Right atrium auricular region (tissue), 2 donors: Measurements from ENCODE around the gene CGREF1. TPM values are rescaled to one million over a fixed set of nuclear protein-coding genes. Genes with fewer than 3 reads are reported as not detected.

ENCODE experiments used
- DNase-seq: peaks from one replicate; pipeline ENCODE4 v3.0.0-alpha.2; 2019; ENCODE audit warnings: low spot score
- H3K27ac ChIP-seq, 2 donors: fragments of 200-600 bp; sonication (generic); 1 replicate in 1 of 2; 2 replicates in 1 of 2; pipeline ENCODE4 v1.5.1; 2016 to 2019
- H3K27me3 ChIP-seq, 2 donors: fragments of 200-600 bp; sonication (generic); one replicate each; pipeline versions ENCODE4 v1.5.1 to v1.6.0; 2017 to 2019
- H3K36me3 ChIP-seq: fragments of 200-600 bp; sonication (generic); one replicate; pipeline ENCODE4 v1.5.1; 2016
- H3K4me1 ChIP-seq, 2 donors: fragments of 200-600 bp; sonication (generic); one replicate each; pipeline versions ENCODE4 v1.5.1 to v1.6.0; 2017 to 2019
- H3K4me3 ChIP-seq, 2 donors: fragments of 200-600 bp; sonication (generic); 1 replicate in 1 of 2; 2 replicates in 1 of 2; pipeline ENCODE4 v1.5.1; 2017 to 2019; ENCODE audit warnings: mild to moderate bottlenecking in 1 of 2, moderate library complexity in 1 of 2
- H3K9me3 ChIP-seq, 2 donors: fragments of 200-600 bp; sonication (generic); one replicate each; pipeline ENCODE4 v1.5.1; 2019
- total RNA-seq, 2 donors: library from RNA; depleted of rRNA; stranded (reverse); fragments of >200 nt; gene quantifications; one replicate each; pipeline ENCODE4 v1.1.0, GENCODE V29; 2016
- TF ChIP-seq, protein P1 (sequence below), 2 donors: fragments of 200-600 bp; sonication (generic); IDR thresholded peaks; one replicate each; pipeline ENCODE4 v1.5.1; 2019; ENCODE audit warnings: antibody characterized with exemption in 2 of 2

Gene CGREF1
- total RNA-seq, 2 donors from 2014 or later = 4.3 to 4.5 TPM

DNA sequence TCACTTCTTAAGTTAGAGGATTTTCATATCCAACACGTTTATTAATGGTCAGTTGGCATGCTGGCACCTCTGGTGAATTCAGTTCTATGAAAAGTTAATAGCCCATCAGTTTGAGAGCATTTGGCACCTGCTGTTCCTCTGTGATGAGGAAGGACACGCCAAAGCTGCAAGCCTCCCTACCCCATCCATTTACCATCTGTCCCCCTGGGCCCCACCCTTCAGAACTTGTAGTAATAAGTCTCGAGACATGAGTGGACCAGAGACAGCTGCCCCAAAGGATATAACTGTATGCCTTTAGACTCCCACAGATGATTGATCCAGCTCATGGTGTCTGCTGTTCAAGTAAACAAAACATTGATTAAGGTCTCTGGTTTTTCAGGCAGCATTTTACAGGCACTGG lies 53.8 kb downstream of the CGREF1 start:
- Histone ChIP-seq H3K27me3 (no peaks in the 10 kb centered on the region), H3K4me3 (no peak overlapping the region), H3K4me1 (peaks cover 0 to 32% of the 10 kb centered on the region in 2 donors), H3K36me3 (peaks cover 25% of the 10 kb centered on the region), H3K27ac (no peak overlapping the region), H3K9me3 (no peaks in the 10 kb centered on the region)
- DNase-seq = no peak
- TF ChIP-seq, protein P1, sequence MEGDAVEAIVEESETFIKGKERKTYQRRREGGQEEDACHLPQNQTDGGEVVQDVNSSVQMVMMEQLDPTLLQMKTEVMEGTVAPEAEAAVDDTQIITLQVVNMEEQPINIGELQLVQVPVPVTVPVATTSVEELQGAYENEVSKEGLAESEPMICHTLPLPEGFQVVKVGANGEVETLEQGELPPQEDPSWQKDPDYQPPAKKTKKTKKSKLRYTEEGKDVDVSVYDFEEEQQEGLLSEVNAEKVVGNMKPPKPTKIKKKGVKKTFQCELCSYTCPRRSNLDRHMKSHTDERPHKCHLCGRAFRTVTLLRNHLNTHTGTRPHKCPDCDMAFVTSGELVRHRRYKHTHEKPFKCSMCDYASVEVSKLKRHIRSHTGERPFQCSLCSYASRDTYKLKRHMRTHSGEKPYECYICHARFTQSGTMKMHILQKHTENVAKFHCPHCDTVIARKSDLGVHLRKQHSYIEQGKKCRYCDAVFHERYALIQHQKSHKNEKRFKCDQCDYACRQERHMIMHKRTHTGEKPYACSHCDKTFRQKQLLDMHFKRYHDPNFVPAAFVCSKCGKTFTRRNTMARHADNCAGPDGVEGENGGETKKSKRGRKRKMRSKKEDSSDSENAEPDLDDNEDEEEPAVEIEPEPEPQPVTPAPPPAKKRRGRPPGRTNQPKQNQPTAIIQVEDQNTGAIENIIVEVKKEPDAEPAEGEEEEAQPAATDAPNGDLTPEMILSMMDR (IDR thresholded peaks at IDR 0.05) = no peak

DNA sequence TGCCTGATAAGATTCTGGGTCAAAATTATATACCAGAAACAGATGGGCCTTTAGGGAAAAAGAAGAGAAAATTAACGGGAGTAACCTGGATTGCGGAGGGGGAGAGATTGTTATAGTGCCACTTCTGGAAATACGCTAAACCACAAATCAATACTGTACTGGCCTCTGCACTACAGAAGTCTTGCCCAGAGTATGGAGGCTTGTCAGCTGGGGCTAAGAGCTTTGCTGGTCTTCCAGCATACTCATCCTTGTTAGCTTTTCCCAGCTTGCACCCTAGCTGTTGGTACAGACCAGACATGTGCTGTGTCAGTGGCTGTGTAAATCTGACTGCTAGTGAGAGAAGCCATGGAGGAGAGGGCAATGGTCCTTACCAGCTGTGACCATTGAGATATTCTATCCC lies 58.6 kb downstream of the CGREF1 start:
- Histone ChIP-seq H3K4me1 (peaks cover 0 to 14% of the 10 kb centered on the region in 2 donors), H3K36me3 (peaks cover 8% of the 10 kb centered on the region), H3K4me3 (no peak overlapping the region), H3K27ac (no peak overlapping the region), H3K27me3 (no peaks in the 10 kb centered on the region), H3K9me3 (no peaks in the 10 kb centered on the region)
- DNase-seq = no peak
- TF ChIP-seq, protein P1 (IDR thresholded peaks at IDR 0.05) = no peak

DNA sequence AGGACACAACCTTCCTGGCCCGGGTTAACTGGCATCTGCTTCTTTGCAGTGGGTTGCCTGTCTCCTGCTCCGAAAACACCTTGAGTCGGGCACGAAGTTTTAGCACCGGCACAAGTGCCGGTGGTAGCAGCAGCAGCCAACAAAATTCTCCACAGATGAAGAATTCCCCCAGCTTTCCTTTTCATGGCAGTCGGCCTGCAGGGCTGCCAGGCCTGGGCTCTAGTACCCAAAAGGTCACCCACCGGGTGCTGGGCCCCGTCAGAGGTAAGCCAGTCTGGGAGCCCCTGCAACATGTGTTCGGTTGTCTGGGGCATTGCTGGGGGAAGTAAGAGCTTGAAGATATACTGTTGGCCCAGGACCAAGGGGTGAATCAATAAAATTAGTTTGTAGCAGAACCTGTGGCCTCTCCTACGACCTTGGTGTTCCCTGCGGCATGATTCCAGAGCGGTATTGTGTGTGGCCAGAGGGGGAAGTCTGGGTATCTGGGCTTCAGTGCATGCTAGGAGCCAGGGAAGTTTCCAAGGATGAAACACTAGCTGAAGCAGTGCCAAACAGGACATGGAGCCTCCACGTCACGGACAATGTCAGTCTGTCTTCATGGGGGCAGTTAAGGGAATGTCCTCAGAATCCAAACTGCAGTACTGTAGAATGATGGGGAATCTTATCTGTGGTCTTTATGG lies 59.6 kb downstream of the CGREF1 start:
- Histone ChIP-seq H3K4me3 (no peak overlapping the region), H3K4me1 (peaks cover 0 to 14% of the 10 kb centered on the region in 2 donors), H3K9me3 (no peaks in the 10 kb centered on the region), H3K27ac (no peak overlapping the region), H3K27me3 (no peaks in the 10 kb centered on the region), H3K36me3 (peaks cover 17% of the 10 kb centered on the region)
- TF ChIP-seq, protein P1 (IDR thresholded peaks at IDR 0.05) = no peak
- DNase-seq = no peak

DNA sequence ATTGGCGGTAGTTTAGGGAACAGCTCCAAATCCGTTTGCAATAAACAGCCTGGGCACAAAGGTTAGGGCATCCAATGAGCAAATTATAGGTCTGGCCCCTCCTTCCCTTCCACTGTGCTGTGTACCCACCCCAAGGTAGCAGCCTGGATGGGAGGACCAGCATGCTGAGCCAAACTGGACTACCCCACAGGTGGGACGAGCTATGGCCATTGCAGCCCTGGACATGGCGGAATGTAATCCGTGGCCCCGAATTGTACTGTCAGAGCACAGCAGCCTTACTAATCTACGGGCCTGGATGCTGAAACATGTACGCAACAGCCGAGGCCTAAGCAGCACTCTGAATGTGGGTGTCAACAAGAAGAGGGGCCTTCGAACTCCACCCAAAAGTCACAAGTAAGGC lies 60.7 kb downstream of the CGREF1 start:
- Histone ChIP-seq H3K9me3 (no peaks in the 10 kb centered on the region), H3K27me3 (no peaks in the 10 kb centered on the region), H3K4me3 (no peak overlapping the region), H3K27ac (no peak overlapping the region), H3K4me1 (peaks cover 0 to 5% of the 10 kb centered on the region in 2 donors), H3K36me3 (peaks cover 17% of the 10 kb centered on the region)
- no peak for DNase-seq
- TF ChIP-seq, protein P1 (IDR thresholded peaks at IDR 0.05) = no peak

DNA sequence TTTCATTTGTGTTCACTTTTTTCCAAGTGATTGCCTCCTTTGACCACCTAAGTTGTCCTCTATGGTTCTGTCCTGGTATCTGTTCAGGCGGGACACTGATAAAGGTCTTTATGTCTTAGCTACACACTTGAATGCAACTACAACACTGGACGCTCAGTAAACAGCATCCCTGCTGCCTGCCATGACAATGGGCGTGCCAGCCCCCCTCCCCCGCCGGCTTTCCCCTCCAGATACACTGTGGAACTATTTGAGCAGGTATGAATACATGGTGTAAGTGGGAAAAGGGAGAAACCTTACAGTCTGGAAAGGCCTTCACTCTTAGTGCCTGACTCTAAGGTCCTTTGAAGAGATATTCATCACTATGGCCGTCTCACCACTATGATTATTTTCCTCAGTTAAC lies 61.7 kb downstream of the CGREF1 start:
- Histone ChIP-seq H3K4me3 (no peak overlapping the region), H3K4me1 (peaks cover 0 to 3% of the 10 kb centered on the region in 2 donors), H3K9me3 (no peaks in the 10 kb centered on the region), H3K36me3 (peaks cover 17% of the 10 kb centered on the region), H3K27me3 (no peaks in the 10 kb centered on the region), H3K27ac (no peak overlapping the region)
- no peak for DNase-seq
- TF ChIP-seq, protein P1 (IDR thresholded peaks at IDR 0.05) = no peak

DNA sequence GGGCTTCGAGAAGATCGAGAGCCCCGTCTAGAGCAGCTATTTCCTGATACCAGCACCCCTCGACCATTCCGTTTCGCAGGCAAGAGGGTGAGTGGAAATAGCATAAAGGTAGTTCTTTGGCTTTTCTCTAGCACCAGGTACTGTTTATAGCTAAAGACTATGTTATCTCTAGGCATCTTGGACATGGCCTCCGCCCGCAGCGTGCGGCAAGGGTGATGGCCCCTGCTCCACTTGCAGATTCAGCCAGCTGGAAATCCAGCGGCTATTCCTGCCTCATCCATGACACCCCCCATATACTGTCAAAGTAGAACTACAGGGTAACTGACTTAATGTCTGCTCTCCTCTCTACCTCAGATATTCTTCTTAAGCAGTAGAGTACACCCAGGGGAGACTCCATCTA lies 64.2 kb downstream of the CGREF1 start:
- Histone ChIP-seq H3K36me3 (peaks cover 17% of the 10 kb centered on the region), H3K27me3 (no peaks in the 10 kb centered on the region), H3K4me3 (no peak overlapping the region), H3K9me3 (no peaks in the 10 kb centered on the region), H3K4me1 (peaks cover 0 to 8% of the 10 kb centered on the region in 2 donors), H3K27ac (no peak overlapping the region)
- no peak for DNase-seq
- TF ChIP-seq, protein P1 (IDR thresholded peaks at IDR 0.05) = no peak
